ENCODE measurements around the gene ALOX15.
A peak's percentile ranks its signal among the peaks of the same experiment; 100 is the strongest.
"Not testable (repeated sequence)": the region's sequence is repeated elsewhere in the genome, so short reads cannot be mapped to it uniquely, and the experiment has no call there.

ALOX15 gene

GRCh38 chr17:4641297-4642195, at the start of gene ALOX15:
ALOX15 (minus strand) TSS chr17:4641678; CDS start chr17:4641651, 27 bp downstream.
- DNase-seq, result no peak

- no peak for DNase-seq
Measured at GRCh38 chr17:4690745-4691144, 49.3 kb upstream of the ALOX15 start.

- not testable (repeated sequence) for DNase-seq
Measured at GRCh38 chr17:4689872-4690271, 48.4 kb upstream of the ALOX15 start.

GRCh38 chr17:4683739-4684138, 42.3 kb upstream of the ALOX15 start:
- DNase-seq, result not testable (repeated sequence)

- DNase-seq, result no peak
Measured at GRCh38 chr17:4679658-4680057, 38.2 kb upstream of the ALOX15 start.

- DNase-seq, result peak; percentile 50 to 65
Measured at GRCh38 chr17:4678448-4679026, 37.1 kb upstream of the ALOX15 start.

- DNase-seq, result no peak
Measured at GRCh38 chr17:4676791-4677190, 35.3 kb upstream of the ALOX15 start.

- no peak for DNase-seq
Measured at GRCh38 chr17:4675791-4676190, 34.3 kb upstream of the ALOX15 start.

GRCh38 chr17:4674685-4674998, 33.2 kb upstream of the ALOX15 start:
- DNase-seq, result no peak

GRCh38 chr17:4673986-4674684, 32.7 kb upstream of the ALOX15 start:
- no peak for DNase-seq

- DNase-seq, result no peak
Measured at GRCh38 chr17:4673169-4673568, 31.7 kb upstream of the ALOX15 start.

GRCh38 chr17:4672751-4673150, 31.3 kb upstream of the ALOX15 start:
- no peak for DNase-seq

GRCh38 chr17:4672055-4672630, 30.7 kb upstream of the ALOX15 start:
- DNase-seq, result no peak

- DNase-seq, result no peak
Measured at GRCh38 chr17:4667166-4667565, 25.7 kb upstream of the ALOX15 start.

GRCh38 chr17:4666296-4666695, 24.8 kb upstream of the ALOX15 start:
- no peak for DNase-seq

GRCh38 chr17:4665027-4665426, 23.5 kb upstream of the ALOX15 start:
- no peak for DNase-seq

GRCh38 chr17:4664230-4664629, 22.8 kb upstream of the ALOX15 start:
- DNase-seq, result no peak

GRCh38 chr17:4663711-4664110, 22.2 kb upstream of the ALOX15 start:
- DNase-seq, result no peak

- DNase-seq, result peak; percentile 72 to 85
Measured at GRCh38 chr17:4658478-4659305, 17.2 kb upstream of the ALOX15 start.

GRCh38 chr17:4657678-4658077, 16.2 kb upstream of the ALOX15 start:
- no peak for DNase-seq

GRCh38 chr17:4655933-4656332, 14.5 kb upstream of the ALOX15 start:
- DNase-seq, result not testable (repeated sequence)

- DNase-seq, result no peak
Measured at GRCh38 chr17:4652997-4653396, 11.5 kb upstream of the ALOX15 start.

- DNase-seq, result peak; percentile 25 to 66
Measured at GRCh38 chr17:4648741-4649140, 7.3 kb upstream of the ALOX15 start.
